Spleen (tissue), 11 donors: ENCODE results near the gene DIP2C. TPM values are rescaled to one million over a fixed set of nuclear protein-coding genes. Genes with fewer than 3 reads are reported as not detected.

Source experiments
- DNase-seq: peaks from one replicate; pipeline ENCODE4 v3.0.0-alpha.2; 2020
- H3K27ac ChIP-seq, 8 donors: fragments of 200-600 bp; sonication (generic) in 7 of 8; 1 replicate in 4 of 8; 2 replicates in 4 of 8; pipeline versions ENCODE4 v1.5.0 to v1.8.0; 2016 to 2021; ENCODE audit warnings: inconsistent platforms in 4 of 8, mild to moderate bottlenecking in 4 of 8, moderate library complexity in 1 of 8
- H3K27me3 ChIP-seq, 7 donors: fragments of 200-600 bp; sonication (generic) in 6 of 7; replicated peaks in 1 of 7; 1 replicate in 4 of 7; 2 replicates in 3 of 7; pipeline versions ENCODE4 v1.5.0 to v1.8.0; 2016 to 2021; ENCODE audit warnings: inconsistent platforms in 3 of 7, mild to moderate bottlenecking in 1 of 7
- H3K36me3 ChIP-seq, 6 donors: fragments of 200-600 bp; sonication (generic) in 5 of 6; 1 replicate in 4 of 6; 2 replicates in 2 of 6; pipeline versions ENCODE4 v1.5.0 to v1.8.0; 2016 to 2021; ENCODE audit warnings: inconsistent platforms in 2 of 6
- H3K4me1 ChIP-seq, 6 donors: fragments of 200-600 bp; sonication (generic) in 5 of 6; 1 replicate in 3 of 6; 2 replicates in 3 of 6; pipeline versions ENCODE4 v1.5.0 to v1.8.0; 2016 to 2021; ENCODE audit warnings: inconsistent platforms in 3 of 6
- H3K4me3 ChIP-seq, 8 donors: fragments of 200-600 bp; sonication (generic) in 7 of 8; 1 replicate in 4 of 8; 2 replicates in 4 of 8; pipeline versions ENCODE4 v1.5.0 to v1.8.0; 2016 to 2021; ENCODE audit warnings: inconsistent platforms in 4 of 8, mild to moderate bottlenecking in 4 of 8, moderate library complexity in 2 of 8
- H3K9me3 ChIP-seq, 8 donors: fragments of 200-600 bp; sonication (generic) in 7 of 8; 1 replicate in 4 of 8; 2 replicates in 4 of 8; pipeline versions ENCODE4 v1.5.0 to v1.8.0; 2016 to 2021; ENCODE audit warnings: inconsistent platforms in 4 of 8
- CTCF ChIP-seq, 11 experiments: fragments of 200-600 bp in 7 of 11; fragments of 450-650 bp in 4 of 11; sonication (generic) in 4 of 11; IDR thresholded peaks in 8 of 11; conservative IDR thresholded peaks in 3 of 11; 1 replicate in 7 of 11; 2 replicates in 4 of 11; pipeline versions ENCODE4 v1.4.0 to v1.8.0; 2016 to 2021; ENCODE audit warnings: antibody characterized with exemption in 11 of 11, inconsistent platforms in 4 of 11, mild to moderate bottlenecking in 1 of 11
- POLR2A ChIP-seq, 3 donors: fragments of 450-650 bp; IDR thresholded peaks; one replicate each; pipeline ENCODE4 v1.5.1; 2017; ENCODE audit warnings: antibody characterized with exemption in 3 of 3, mild to moderate bottlenecking in 1 of 3
- POLR2AphosphoS5 ChIP-seq, 3 donors: sonication (generic); formaldehyde crosslinking; IDR thresholded peaks; one replicate each; pipeline ENCODE4 v1.5.1; 2017; ENCODE audit warnings: antibody characterized with exemption in 3 of 3
- WGBS, 5 donors: extraction: QIAGEN DNeasy Blood & Tissue Kit in 3 of 5; methylation state at CpG; one replicate each; pipeline versions ENCODE4 v1.1.5 to v1.1.7; 2013 to 2018; 5-methylcytosine and 5-hydroxymethylcytosine counted together
- intact Hi-C: fragments of 100-400 bp; cut with DNase I; formaldehyde crosslinking; loops from one replicate; pipeline ENCODE4 v1.15.0; 2023; ENCODE audit warnings: low total_unique reads
- polyA plus RNA-seq, 3 donors: library from polyadenylated mRNA; stranded (reverse); fragments of 200-250 nt; gene quantifications; one replicate each; pipeline ENCODE4 v1.2.1, GENCODE V29; 2013
- total RNA-seq, 7 donors: library from RNA; depleted of rRNA in 3 of 7; stranded (reverse); fragments of >200 nt in 3 of 7; fragmentation: NEBNext Ultra II Directional in 4 of 7; extraction: Animal tissue kit (Norgen Biotek cat#: 25700) in 4 of 7; gene quantifications; one replicate each; pipeline versions ENCODE4 v1.1.0 to v1.2.1, GENCODE V29; 2016 to 2021
- donor health status: healthy with polysubstance abuse.
- donor health status: DM: no; HTN: no; CAD: no; lungs with moderate emphysema.
- donor health status: DM: no; HTN: no; CAD: no.
- donor health status: Bipolar disorder and iron deficiency.
- donor health status: healthy.
- donor health status: DM: no; HTN: no; CAD: no.
- donor health status: DM: yes; HTN: yes; CAD: no.

The DIP2C gene
- total and polyA plus RNA-seq, 10 donors: 2.2 to 13.1 (median 9.0) TPM

GRCh38 chr10:575402-576129 lies 113.9 kb downstream of the DIP2C start:
- intact Hi-C loops: no loop called here
- peaks cover 0 to 10% (median 0%) of the 10 kb centered on the region in 7 donors for H3K27me3 ChIP-seq
- H3K9me3 ChIP-seq: peaks cover 0 to 2% (median 0%) of the 10 kb centered on the region in 8 donors
- no peaks in the 10 kb centered on the region for H3K36me3 ChIP-seq
- H3K4me3 ChIP-seq: no peak overlapping the region
- TF ChIP-seq POLR2AphosphoS5 (IDR thresholded peaks at IDR 0.05) (no peak), POLR2A (IDR thresholded peaks at IDR 0.05) (no peak)
- no peak for DNase-seq
- WGBS, 5 donors: 77 to 84% (median 82%) methylated on average over 16 of the region's 16 CpGs
- H3K27ac ChIP-seq: no peak overlapping the region
- no peaks in the 10 kb centered on the region for H3K4me1 ChIP-seq

GRCh38 chr10:572696-573095 lies 116.8 kb downstream of the DIP2C start:
- Histone ChIP-seq H3K9me3 (peaks cover 0 to 17% (median 10%) of the 10 kb centered on the region in 8 donors), H3K36me3 (no peaks in the 10 kb centered on the region), H3K27me3 (peaks cover 0 to 10% (median 0%) of the 10 kb centered on the region in 7 donors), H3K4me1 (no peaks in the 10 kb centered on the region), H3K4me3 (no peak overlapping the region), H3K27ac (no peak overlapping the region)
- DNase-seq: no peak
- WGBS, 5 donors: 69 to 81% (median 76%) methylated on average over 12 of the region's 12 CpGs
- TF ChIP-seq POLR2AphosphoS5 (IDR thresholded peaks at IDR 0.05): no peak
- no peak for TF ChIP-seq POLR2A (IDR thresholded peaks at IDR 0.05)
- no peak for TF ChIP-seq CTCF (IDR thresholded peaks at IDR 0.05 in 8 of 11, conservative IDR thresholded peaks at IDR 0.05 in 3 of 11)
- intact Hi-C loops: no loop called here

GRCh38 chr10:571688-572451 lies 117.6 kb downstream of the DIP2C start:
- Histone ChIP-seq H3K4me1 (no peaks in the 10 kb centered on the region), H3K27ac (no peak overlapping the region), H3K4me3 (no peak overlapping the region), H3K9me3 (peaks cover 0 to 17% (median 10%) of the 10 kb centered on the region in 8 donors), H3K27me3 (peaks cover 0 to 10% (median 0%) of the 10 kb centered on the region in 7 donors), H3K36me3 (no peaks in the 10 kb centered on the region)
- no peak for TF ChIP-seq POLR2A (IDR thresholded peaks at IDR 0.05)
- TF ChIP-seq POLR2AphosphoS5 (IDR thresholded peaks at IDR 0.05): no peak
- TF ChIP-seq CTCF (IDR thresholded peaks at IDR 0.05 in 8 of 11, conservative IDR thresholded peaks at IDR 0.05 in 3 of 11): no peak
- intact Hi-C loops: no loop called here
- WGBS, 5 donors: 79 to 90% (median 86%) methylated on average over 21 of the region's 21 CpGs
- no peak for DNase-seq

- Histone ChIP-seq H3K9me3 (peaks cover 0 to 17% (median 10%) of the 10 kb centered on the region in 8 donors), H3K4me1 (no peaks in the 10 kb centered on the region), H3K36me3 (no peaks in the 10 kb centered on the region), H3K27ac (no peak overlapping the region), H3K4me3 (no peak overlapping the region), H3K27me3 (peaks cover 0 to 10% (median 0%) of the 10 kb centered on the region in 7 donors)
- TF ChIP-seq CTCF (IDR thresholded peaks at IDR 0.05 in 8 of 11, conservative IDR thresholded peaks at IDR 0.05 in 3 of 11) (no peak), POLR2A (IDR thresholded peaks at IDR 0.05) (no peak), POLR2AphosphoS5 (IDR thresholded peaks at IDR 0.05) (no peak)
- no peak for DNase-seq
- intact Hi-C loops: no loop called here
- WGBS, 5 donors: 60 to 78% (median 70%) methylated on average over 12 to 13 of the region's 13 CpGs
Measured at GRCh38 chr10:571166-571565, 118.3 kb downstream of the DIP2C start.
